Smooth muscle cell (in vitro differentiated cells): ENCODE data around the gene NRIP1. TPM values are rescaled to one million over a fixed set of nuclear protein-coding genes. Genes with fewer than 3 reads are reported as not detected.
A peak's percentile ranks its signal among the peaks of the same experiment; 100 is the strongest.

Experiments used
- DNase-seq: peaks from one replicate; lab custom pipeline; 2025; ENCODE audit not compliant: unreplicated experiment; lab: John Stamatoyannopoulos, UW
- H2AFZ ChIP-seq: fragments of 200-600 bp; sonication (generic); 2 replicates; pipeline ENCODE4 v1.6.0; 2016; ENCODE audit warnings: antibody characterized with exemption, low read depth, mild to moderate bottlenecking
- H3F3A ChIP-seq: fragments of 200-600 bp; sonication (generic); 2 replicates; pipeline ENCODE4 v1.6.0; 2017; ENCODE audit warnings: antibody characterized with exemption, low read depth
- H3K27ac ChIP-seq: fragments of 200-600 bp; sonication (generic); 2 replicates; pipeline ENCODE4 v1.5.1; 2016; ENCODE audit warnings: low read depth, mild to moderate bottlenecking
- H3K27me3 ChIP-seq: fragments of 200-600 bp; sonication (generic); 2 replicates; pipeline ENCODE4 v1.6.1; 2016; ENCODE audit warnings: low read depth, mild to moderate bottlenecking
- H3K36me3 ChIP-seq: fragments of 200-600 bp; sonication (generic); 2 replicates; pipeline ENCODE4 v1.5.1; 2016; ENCODE audit warnings: low read depth
- H3K4me1 ChIP-seq: fragments of 200-600 bp; sonication (generic); 2 replicates; pipeline ENCODE4 v1.5.1; 2016; ENCODE audit warnings: low read depth
- H3K4me2 ChIP-seq: fragments of 200-600 bp; sonication (generic); 2 replicates; pipeline ENCODE4 v1.6.0; 2016; ENCODE audit warnings: mild to moderate bottlenecking
- H3K4me3 ChIP-seq: fragments of 200-600 bp; sonication (generic); 2 replicates; pipeline ENCODE4 v1.5.1; 2016; ENCODE audit warnings: mild to moderate bottlenecking
- H3K79me2 ChIP-seq: fragments of 200-600 bp; sonication (generic); 2 replicates; pipeline ENCODE4 v1.6.0; 2016; ENCODE audit warnings: low read depth, mild to moderate bottlenecking
- H3K9ac ChIP-seq: fragments of 200-600 bp; sonication (generic); 2 replicates; pipeline ENCODE4 v1.6.0; 2016; ENCODE audit warnings: low read depth
- H3K9me3 ChIP-seq: fragments of 200-600 bp; sonication (generic); replicated peaks from 2 replicates; pipeline ENCODE4 v1.5.1; 2016; ENCODE audit warnings: low read depth
- H4K20me1 ChIP-seq: fragments of 200-600 bp; sonication (generic); 2 replicates; pipeline ENCODE4 v1.6.0; 2016; ENCODE audit warnings: low read depth
- WGBS: methylation state at CpG from one replicate; pipeline ENCODE4 v1.1.7; 2016; ENCODE audit warnings: low lambda C conversion rate; 5-methylcytosine and 5-hydroxymethylcytosine counted together
- polyA plus RNA-seq: library from polyadenylated mRNA; unstranded; fragments of >200 nt; fragmentation: Nextera tagmentation; extraction: Ambion mirVana; gene quantifications from 2 replicates; pipeline ENCODE4 v1.2.1, GENCODE V29; 2016
- total RNA-seq: library from RNA; depleted of rRNA; stranded (reverse); fragments of >200 nt; gene quantifications from 2 replicates; pipeline ENCODE4 v1.2.3, GENCODE V29; 2014
- TF ChIP-seq, protein P1 (sequence below): fragments of 200-600 bp; sonication (generic); IDR thresholded peaks from 2 replicates; pipeline ENCODE4 v1.5.1; 2017; ENCODE audit warnings: borderline replicate concordance, mild to moderate bottlenecking, antibody characterized with exemption; ENCODE audit not compliant: insufficient read depth, poor library complexity, severe bottlenecking

Gene NRIP1
- total and polyA plus RNA-seq, 2 experiments from 2014 or later: 5.1 to 26.0 TPM

DNA sequence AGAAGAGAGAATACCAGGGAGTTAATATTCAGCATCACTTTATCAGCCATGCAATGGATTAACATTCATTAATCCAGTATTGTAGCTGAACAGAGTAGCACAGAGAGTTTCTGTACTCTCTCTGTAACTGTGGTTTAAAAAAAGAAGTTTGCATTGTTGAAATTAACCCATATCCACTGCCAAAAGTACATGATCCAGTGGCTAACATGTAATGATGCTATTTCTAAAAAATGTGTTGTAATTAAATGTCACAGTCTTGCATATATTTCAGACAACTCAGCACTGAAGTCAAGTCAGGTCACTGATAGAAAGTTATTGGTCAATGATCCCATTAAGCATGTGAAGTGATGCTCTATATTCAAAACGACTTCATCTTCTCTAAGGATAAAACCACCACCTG, 141.3 kb downstream of the NRIP1 start:
- H3K36me3 ChIP-seq: no peaks in the 10 kb centered on the region
- no peak overlapping the region for H3K4me2 ChIP-seq
- H3K4me1 ChIP-seq: no peaks in the 10 kb centered on the region
- H3K9me3 ChIP-seq: no peaks in the 10 kb centered on the region
- 85% methylated on average over 1 of the region's 1 CpG for WGBS
- H3K9ac ChIP-seq: no peak overlapping the region
- H2AFZ ChIP-seq: no peak overlapping the region
- no peaks in the 10 kb centered on the region for H4K20me1 ChIP-seq
- H3K4me3 ChIP-seq: no peak overlapping the region
- H3K27ac ChIP-seq: no peak overlapping the region
- H3F3A ChIP-seq: no peaks in the 10 kb centered on the region
- TF ChIP-seq, protein P1, sequence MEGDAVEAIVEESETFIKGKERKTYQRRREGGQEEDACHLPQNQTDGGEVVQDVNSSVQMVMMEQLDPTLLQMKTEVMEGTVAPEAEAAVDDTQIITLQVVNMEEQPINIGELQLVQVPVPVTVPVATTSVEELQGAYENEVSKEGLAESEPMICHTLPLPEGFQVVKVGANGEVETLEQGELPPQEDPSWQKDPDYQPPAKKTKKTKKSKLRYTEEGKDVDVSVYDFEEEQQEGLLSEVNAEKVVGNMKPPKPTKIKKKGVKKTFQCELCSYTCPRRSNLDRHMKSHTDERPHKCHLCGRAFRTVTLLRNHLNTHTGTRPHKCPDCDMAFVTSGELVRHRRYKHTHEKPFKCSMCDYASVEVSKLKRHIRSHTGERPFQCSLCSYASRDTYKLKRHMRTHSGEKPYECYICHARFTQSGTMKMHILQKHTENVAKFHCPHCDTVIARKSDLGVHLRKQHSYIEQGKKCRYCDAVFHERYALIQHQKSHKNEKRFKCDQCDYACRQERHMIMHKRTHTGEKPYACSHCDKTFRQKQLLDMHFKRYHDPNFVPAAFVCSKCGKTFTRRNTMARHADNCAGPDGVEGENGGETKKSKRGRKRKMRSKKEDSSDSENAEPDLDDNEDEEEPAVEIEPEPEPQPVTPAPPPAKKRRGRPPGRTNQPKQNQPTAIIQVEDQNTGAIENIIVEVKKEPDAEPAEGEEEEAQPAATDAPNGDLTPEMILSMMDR: no peak
- no peak for DNase-seq
- H3K27me3 ChIP-seq: no peaks in the 10 kb centered on the region
- H3K79me2 ChIP-seq: no peaks in the 10 kb centered on the region

DNA sequence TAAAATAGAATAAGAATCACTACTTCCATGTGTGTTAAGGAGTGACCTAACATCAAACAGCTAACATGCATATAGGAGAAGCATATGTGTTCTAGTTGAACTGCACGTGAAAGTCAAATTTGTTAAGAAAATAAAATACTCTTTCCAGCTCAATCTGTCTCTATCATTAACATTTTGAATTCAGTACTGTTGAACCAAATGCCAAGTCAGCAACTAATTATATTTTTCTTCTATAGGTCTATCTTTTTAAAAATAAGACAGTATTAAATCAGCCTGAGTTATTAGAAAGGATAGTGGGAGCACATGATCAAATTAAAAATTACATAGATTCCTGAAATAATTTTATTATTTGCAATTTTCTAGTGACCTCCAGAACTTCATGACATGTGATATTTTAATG, 141.8 kb downstream of the NRIP1 start:
- H3K9ac ChIP-seq: no peak overlapping the region
- H3K4me2 ChIP-seq: no peak overlapping the region

DNA sequence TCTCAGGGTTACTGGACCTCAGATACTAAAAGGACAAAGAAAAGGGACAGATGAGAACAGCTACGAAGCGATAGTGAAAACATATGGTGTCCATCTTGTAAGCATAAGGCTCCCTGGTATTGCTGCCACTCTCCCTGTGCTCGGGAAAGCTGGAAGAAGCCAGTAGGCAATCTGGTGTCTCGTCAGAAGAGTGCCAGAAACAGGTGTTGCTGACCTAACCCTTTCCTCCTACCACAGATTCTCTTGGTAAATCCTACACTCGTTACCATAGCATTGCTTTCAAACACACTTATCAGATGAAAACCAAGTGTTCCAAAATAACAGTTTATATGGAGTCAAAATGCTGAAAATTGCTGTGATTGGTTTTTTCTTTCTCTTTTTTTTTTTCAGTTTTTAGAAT, 146.3 kb downstream of the NRIP1 start:
- Histone ChIP-seq H2AFZ (no peak overlapping the region), H3K4me1 (no peaks in the 10 kb centered on the region), H3K9ac (no peak overlapping the region), H3K79me2 (no peaks in the 10 kb centered on the region), H3K4me3 (no peak overlapping the region), H3K27me3 (no peaks in the 10 kb centered on the region), H4K20me1 (no peaks in the 10 kb centered on the region), H3K36me3 (no peaks in the 10 kb centered on the region), H3K9me3 (no peaks in the 10 kb centered on the region), H3K27ac (no peak overlapping the region), H3K4me2 (no peak overlapping the region), H3F3A (no peaks in the 10 kb centered on the region)
- DNase-seq: no peak
- WGBS: 77% methylated on average over 5 of the region's 5 CpGs
- TF ChIP-seq, protein P1: no peak

More for the DNA sequence above, 141.8 kb downstream of the NRIP1 start:
- H3K36me3 ChIP-seq: no peaks in the 10 kb centered on the region
- no peak for DNase-seq
- no peaks in the 10 kb centered on the region for H4K20me1 ChIP-seq
- 100% methylated on average over 1 of the region's 1 CpG for WGBS
- no peak overlapping the region for H2AFZ ChIP-seq
- TF ChIP-seq, protein P1: no peak
- no peaks in the 10 kb centered on the region for H3K9me3 ChIP-seq
- H3K4me1 ChIP-seq: no peaks in the 10 kb centered on the region
- H3K4me3 ChIP-seq: no peak overlapping the region
- no peaks in the 10 kb centered on the region for H3K79me2 ChIP-seq
- no peaks in the 10 kb centered on the region for H3F3A ChIP-seq
- no peak overlapping the region for H3K27ac ChIP-seq
- H3K27me3 ChIP-seq: no peaks in the 10 kb centered on the region

DNA sequence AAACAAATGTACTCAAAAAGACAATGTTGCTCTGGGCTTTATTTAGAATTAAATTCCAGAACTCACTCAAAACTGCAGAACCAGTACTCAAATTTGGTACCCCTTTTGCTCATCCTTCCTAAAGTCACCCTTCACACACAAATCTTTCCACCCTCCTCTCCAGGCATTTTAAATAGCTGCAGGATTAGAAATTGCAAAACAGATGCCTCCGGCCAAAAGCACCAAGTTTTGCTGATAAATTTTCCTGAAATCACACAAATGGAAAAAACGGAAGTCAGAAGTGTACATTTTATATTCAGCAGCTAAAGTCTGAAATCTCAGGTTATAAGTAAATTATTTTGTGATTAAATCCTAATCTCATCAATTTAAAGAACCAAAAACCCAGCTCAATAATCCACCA, 147.0 kb downstream of the NRIP1 start:
- no peaks in the 10 kb centered on the region for H3K27me3 ChIP-seq
- no peaks in the 10 kb centered on the region for H3K9me3 ChIP-seq
- DNase-seq: no peak
- H3F3A ChIP-seq: no peaks in the 10 kb centered on the region
- no peak overlapping the region for H3K9ac ChIP-seq
- no peak overlapping the region for H3K4me3 ChIP-seq
- H2AFZ ChIP-seq: no peak overlapping the region
- TF ChIP-seq, protein P1: no peak
- peak overlapping the region; percentile 66 for H3K27ac ChIP-seq
- no peaks in the 10 kb centered on the region for H3K36me3 ChIP-seq
- 44% methylated on average over 2 of the region's 2 CpGs for WGBS
- no peaks in the 10 kb centered on the region for H4K20me1 ChIP-seq
- H3K4me2 ChIP-seq: no peak overlapping the region
- no peaks in the 10 kb centered on the region for H3K4me1 ChIP-seq
- H3K79me2 ChIP-seq: no peaks in the 10 kb centered on the region
